ENCODE measurements around the gene NREP.

GRCh38 chr5:111800351-111800750, 43.4 kb upstream of the NREP start:
- TF ChIP-seq CTCF (IDR thresholded peaks at IDR 0.05 in 8 of 11, conservative IDR thresholded peaks at IDR 0.05 in 3 of 11): no peak
- no peak for TF ChIP-seq POLR2A (IDR thresholded peaks at IDR 0.05)
- TF ChIP-seq POLR2AphosphoS5 (IDR thresholded peaks at IDR 0.05): no peak

Data from spleen (tissue), 7 donors.